ENCODE measurements around the gene NEK5. TPM values are rescaled to one million over a fixed set of nuclear protein-coding genes. Genes with fewer than 3 reads are reported as not detected.

Gene NEK5
- total RNA-seq, 1 donor from 2014 or later: 4.3 TPM

DNA sequence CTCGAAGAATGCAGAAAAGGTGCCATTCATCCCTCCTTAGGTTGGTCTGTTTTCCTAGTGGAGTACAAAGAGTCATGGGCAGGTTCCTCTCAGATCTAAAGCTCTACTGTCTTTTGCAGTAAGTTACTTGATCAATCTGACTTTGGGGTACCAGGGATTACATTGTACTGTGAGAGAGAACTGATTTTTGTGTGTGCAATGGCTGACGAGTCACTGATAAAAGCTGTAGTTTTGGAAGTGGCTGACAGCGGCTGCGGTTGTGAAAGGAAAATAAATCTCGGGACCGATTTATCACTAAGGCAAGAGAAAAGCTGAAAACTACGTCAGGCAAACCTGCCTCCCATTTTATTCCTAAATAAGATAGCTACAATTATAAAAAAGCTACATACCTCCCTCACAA is 77.5 kb downstream of the NEK5 start:
- H3K9me3 Mint-ChIP-seq: peaks cover 17% of the 10 kb centered on the region
- peak overlapping the region; percentile 90 for H3K27ac Mint-ChIP-seq
- no peaks in the 10 kb centered on the region for H3K27me3 Mint-ChIP-seq (ENCODE audit: low read depth)
- peaks cover 35% of the 10 kb centered on the region for H3K4me1 Mint-ChIP-seq
- TF ChIP-seq CTCF (IDR thresholded peaks at IDR 0.05; ENCODE audit: unreplicated experiment): no peak
- H3K4me3 Mint-ChIP-seq: no peak overlapping the region
- no peak for DNase-seq (ENCODE audit: low spot score in 2 of 2, unreplicated experiment in 2 of 2)
- peaks cover 14% of the 10 kb centered on the region for H3K36me3 Mint-ChIP-seq

DNA sequence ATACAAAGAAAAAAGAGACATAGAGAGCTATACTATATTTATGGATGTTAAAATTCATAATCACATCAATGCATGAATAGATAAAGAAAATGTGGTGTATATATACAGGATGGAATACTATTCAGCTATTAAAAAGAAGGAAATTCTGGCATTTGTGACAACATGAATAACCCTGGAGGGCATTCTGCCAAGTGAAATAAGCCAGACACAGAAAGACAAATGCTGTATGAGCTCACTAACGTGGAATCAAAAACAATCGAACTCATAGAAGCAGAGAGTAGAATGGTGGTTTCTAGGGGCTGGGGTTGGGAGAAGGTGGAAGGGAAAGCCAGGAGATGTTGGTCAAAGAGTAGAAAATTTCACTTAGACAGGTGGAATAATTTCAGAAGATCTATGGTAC is 80.4 kb downstream of the NEK5 start:
- H3K9me3 Mint-ChIP-seq: peaks cover 26% of the 10 kb centered on the region
- peak overlapping the region; percentile 67 for H3K27ac Mint-ChIP-seq
- no peak for DNase-seq (ENCODE audit: low spot score in 2 of 2, unreplicated experiment in 2 of 2)
- TF ChIP-seq CTCF (IDR thresholded peaks at IDR 0.05; ENCODE audit: unreplicated experiment): no peak
- H3K36me3 Mint-ChIP-seq: peaks cover 21% of the 10 kb centered on the region
- no peak overlapping the region for H3K4me3 Mint-ChIP-seq
- H3K4me1 Mint-ChIP-seq: peaks cover 27% of the 10 kb centered on the region
- no peaks in the 10 kb centered on the region for H3K27me3 Mint-ChIP-seq (ENCODE audit: low read depth)

GRCh38 chr13:52047463-52047862 is 81.4 kb downstream of the NEK5 start:
- H3K36me3 Mint-ChIP-seq: peaks cover 24% of the 10 kb centered on the region
- peaks cover 19% of the 10 kb centered on the region for H3K4me1 Mint-ChIP-seq
- no peak for DNase-seq (ENCODE audit: low spot score in 2 of 2, unreplicated experiment in 2 of 2)
- H3K4me3 Mint-ChIP-seq: no peak overlapping the region
- no peak overlapping the region for H3K27ac Mint-ChIP-seq
- no peak for TF ChIP-seq CTCF (IDR thresholded peaks at IDR 0.05; ENCODE audit: unreplicated experiment)
- H3K9me3 Mint-ChIP-seq: peaks cover 27% of the 10 kb centered on the region
- no peaks in the 10 kb centered on the region for H3K27me3 Mint-ChIP-seq (ENCODE audit: low read depth)

- Mint-ChIP-seq H3K4me1 (no peaks in the 10 kb centered on the region), H3K4me3 (no peak overlapping the region), H3K27ac (no peak overlapping the region), H3K27me3 (ENCODE audit: low read depth) (no peaks in the 10 kb centered on the region), H3K9me3 (peaks cover 31% of the 10 kb centered on the region), H3K36me3 (peaks cover 33% of the 10 kb centered on the region)
- DNase-seq (ENCODE audit: low spot score in 2 of 2, unreplicated experiment in 2 of 2): no peak
- no peak for TF ChIP-seq CTCF (IDR thresholded peaks at IDR 0.05; ENCODE audit: unreplicated experiment)
These were observed 85.2 kb downstream of the NEK5 start for GRCh38 chr13:52043675-52044074.

DNA sequence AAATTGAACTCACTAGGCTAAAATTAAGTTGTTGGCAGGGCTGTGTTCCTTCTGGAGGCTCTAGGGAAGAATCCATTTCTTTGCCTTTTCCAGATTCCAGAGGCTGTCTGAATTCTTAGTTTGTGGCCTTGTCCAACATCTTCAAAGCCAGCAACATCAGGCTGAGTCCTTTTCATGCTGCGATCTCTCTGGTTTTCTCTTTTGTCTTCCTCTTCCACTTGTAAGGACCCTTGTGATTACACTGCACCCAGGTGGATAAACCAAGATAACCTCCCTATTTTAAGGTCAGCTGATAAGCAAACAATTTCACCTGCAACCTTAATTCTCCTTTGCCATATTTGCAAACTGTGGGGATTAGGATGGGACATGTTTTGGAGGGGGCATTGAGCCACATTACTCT is 92.8 kb downstream of the NEK5 start:
- DNase-seq (ENCODE audit: low spot score in 2 of 2, unreplicated experiment in 2 of 2): no peak
- H3K36me3 Mint-ChIP-seq: peaks cover 23% of the 10 kb centered on the region
- H3K4me1 Mint-ChIP-seq: peaks cover 14% of the 10 kb centered on the region
- no peak for TF ChIP-seq CTCF (IDR thresholded peaks at IDR 0.05; ENCODE audit: unreplicated experiment)
- no peak overlapping the region for H3K4me3 Mint-ChIP-seq
- H3K27me3 Mint-ChIP-seq (ENCODE audit: low read depth): no peaks in the 10 kb centered on the region
- H3K9me3 Mint-ChIP-seq: peaks cover 11% of the 10 kb centered on the region
- H3K27ac Mint-ChIP-seq: no peak overlapping the region

DNA sequence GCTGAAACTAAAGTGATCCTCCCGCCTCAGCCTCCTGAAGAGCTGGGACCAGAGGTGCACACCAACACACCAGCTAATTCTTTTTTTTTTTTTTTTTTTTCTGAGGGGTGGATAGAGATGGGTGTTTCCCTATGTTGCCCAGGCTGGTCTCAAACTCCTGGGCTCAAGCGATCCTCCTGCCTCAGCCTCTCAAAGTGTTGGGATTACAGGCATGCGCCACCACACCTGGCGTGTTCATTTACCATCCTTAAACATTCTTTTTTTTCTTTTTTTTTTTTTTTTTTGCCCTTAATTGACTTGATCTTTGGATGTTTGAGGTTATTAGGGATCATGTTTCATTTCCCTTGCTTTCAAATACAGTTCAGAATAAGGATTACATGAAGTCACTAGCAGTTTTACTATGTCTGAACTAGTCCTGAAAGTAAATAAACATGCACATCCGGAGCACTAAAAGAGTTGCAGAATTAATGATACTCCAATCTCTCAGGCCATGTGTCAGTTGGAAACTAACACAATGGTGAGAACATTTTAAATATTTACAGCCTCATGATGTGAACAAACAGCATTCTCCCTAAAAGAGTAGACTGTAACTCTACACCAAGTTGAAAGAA is 94.2 kb downstream of the NEK5 start:
- H3K27me3 Mint-ChIP-seq (ENCODE audit: low read depth): no peaks in the 10 kb centered on the region
- H3K9me3 Mint-ChIP-seq: peaks cover 18% of the 10 kb centered on the region
- H3K4me1 Mint-ChIP-seq: peaks cover 14% of the 10 kb centered on the region
- peaks cover 30% of the 10 kb centered on the region for H3K36me3 Mint-ChIP-seq
- peak overlapping the region; percentile 40 for H3K27ac Mint-ChIP-seq
- no peak for TF ChIP-seq CTCF (IDR thresholded peaks at IDR 0.05; ENCODE audit: unreplicated experiment)
- no peak overlapping the region for H3K4me3 Mint-ChIP-seq
- DNase-seq (ENCODE audit: low spot score in 2 of 2, unreplicated experiment in 2 of 2): no peak
